Hepatic stellate cell (primary cell): ENCODE results near the gene RELL1.

Source experiments
- DNase-seq: peaks from one replicate; pipeline ENCODE4 v3.0.0; 2011; ENCODE audit warnings: low spot score

RELL1 gene

GRCh38 chr4:37686373-37687193, at the start of gene RELL1:
TSS of gene RELL1 (minus strand) at chr4:37686376. CDS start at chr4:37686287, 89 bp downstream.
- DNase-seq: peak; percentile 96

- DNase-seq: no peak
Measured at GRCh38 chr4:37735578-37735977, 49.4 kb upstream of the RELL1 start.

- no peak for DNase-seq
Measured at GRCh38 chr4:37734989-37735388, 48.8 kb upstream of the RELL1 start.

- DNase-seq: no peak
Measured at GRCh38 chr4:37733240-37733867, 47.2 kb upstream of the RELL1 start.

- DNase-seq: no peak
Measured at GRCh38 chr4:37732526-37733186, 46.5 kb upstream of the RELL1 start.

GRCh38 chr4:37729649-37730004, 43.5 kb upstream of the RELL1 start:
- no peak for DNase-seq

- no peak for DNase-seq
Measured at GRCh38 chr4:37728064-37728463, 41.9 kb upstream of the RELL1 start.

- no peak for DNase-seq
Measured at GRCh38 chr4:37727635-37728034, 41.5 kb upstream of the RELL1 start.

GRCh38 chr4:37726666-37727065, 40.5 kb upstream of the RELL1 start:
- DNase-seq: peak; percentile 11

- no peak for DNase-seq
Measured at GRCh38 chr4:37725718-37726117, 39.5 kb upstream of the RELL1 start.

GRCh38 chr4:37723067-37723466, 36.9 kb upstream of the RELL1 start:
- no peak for DNase-seq

GRCh38 chr4:37721995-37722638, 35.9 kb upstream of the RELL1 start:
- DNase-seq: no peak

GRCh38 chr4:37719021-37719420, 32.8 kb upstream of the RELL1 start:
- DNase-seq: no peak

GRCh38 chr4:37717576-37717975, 31.4 kb upstream of the RELL1 start:
- DNase-seq: peak; percentile 47

- DNase-seq: no peak
Measured at GRCh38 chr4:37715889-37716402, 29.8 kb upstream of the RELL1 start.

GRCh38 chr4:37710491-37710890, 24.3 kb upstream of the RELL1 start:
- no peak for DNase-seq

GRCh38 chr4:37706032-37706431, 19.9 kb upstream of the RELL1 start:
- DNase-seq: no peak

GRCh38 chr4:37705571-37705970, 19.4 kb upstream of the RELL1 start:
- no peak for DNase-seq

- DNase-seq: no peak
Measured at GRCh38 chr4:37699868-37700481, 13.8 kb upstream of the RELL1 start.

GRCh38 chr4:37697566-37697965, 11.4 kb upstream of the RELL1 start:
- DNase-seq: no peak

- peak; percentile 79 for DNase-seq
Measured at GRCh38 chr4:37693450-37694190, 7.4 kb upstream of the RELL1 start.
